Liver (tissue), 3 donors: ENCODE data around the gene CMC1.

Source experiments
- CTCF ChIP-seq: fragments of 150-350 bp; IDR thresholded peaks from 2 replicates; pipeline ENCODE4 v1.5.1; 2017; ENCODE audit warnings: improper control_type of control experiment, low read depth, low read length; ENCODE audit not compliant: missing input control
- EGR1 ChIP-seq, 2 donors: IDR thresholded peaks; 2 replicates each; pipeline ENCODE4 v1.6.1; 2016 to 2018; ENCODE audit warnings: antibody characterized with exemption in 2 of 2, low read depth in 2 of 2
- GABPA ChIP-seq, 2 donors: IDR thresholded peaks in 1 of 2; conservative IDR thresholded peaks in 1 of 2; 2 replicates each; pipeline ENCODE4 v1.6.1; 2016; ENCODE audit warnings: antibody characterized with exemption in 2 of 2, mild to moderate bottlenecking in 1 of 2, moderate library complexity in 1 of 2
- HNF4A ChIP-seq, 2 donors: conservative IDR thresholded peaks; 2 replicates each; pipeline ENCODE4 v1.6.1; 2016; ENCODE audit warnings: antibody characterized with exemption in 2 of 2, mild to moderate bottlenecking in 2 of 2
- RXRA ChIP-seq, 2 donors: IDR thresholded peaks; 2 replicates each; pipeline ENCODE4 v1.6.1; 2017 to 2018; ENCODE audit warnings: antibody characterized with exemption in 2 of 2, mild to moderate bottlenecking in 1 of 2
- TF ChIP-seq, protein P1 (sequence below): IDR thresholded peaks from 2 replicates; pipeline ENCODE4 v1.6.1; 2016; ENCODE audit warnings: antibody characterized with exemption, mild to moderate bottlenecking
- TF ChIP-seq, protein P2 (sequence below): IDR thresholded peaks from 2 replicates; pipeline ENCODE4 v1.6.1; 2016; ENCODE audit warnings: antibody characterized with exemption
- donor health status: healthy.
- donor health status: healthy.

DNA sequence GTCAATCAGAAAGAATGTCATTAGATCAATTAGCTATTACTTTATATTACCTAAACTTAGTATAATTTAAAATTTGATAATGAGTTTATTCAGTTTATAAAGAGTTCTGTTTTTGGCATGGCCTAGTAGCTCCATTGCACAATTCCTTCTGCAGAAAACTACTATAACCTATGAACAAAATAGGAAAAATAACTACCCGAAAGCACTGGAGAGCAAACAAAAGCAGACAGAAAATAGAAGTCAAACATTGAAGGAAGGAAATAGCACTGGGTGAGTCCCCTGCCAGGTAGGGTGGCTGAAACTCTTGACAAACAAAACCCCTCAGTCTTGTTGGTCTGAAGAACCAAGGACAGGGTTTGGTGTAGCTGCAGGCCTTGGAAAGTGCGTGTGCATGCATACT, 37.5 kb downstream of the CMC1 start:
- TF ChIP-seq GABPA (IDR thresholded peaks at IDR 0.05 in 1 of 2, conservative IDR thresholded peaks at IDR 0.05 in 1 of 2) (no peak), EGR1 (IDR thresholded peaks at IDR 0.05; ENCODE audit: low read depth in 2 of 2) (no peak), CTCF (no peak), HNF4A (conservative IDR thresholded peaks at IDR 0.05) (no peak), RXRA (IDR thresholded peaks at IDR 0.05) (peak in 1 of 2 donors; percentile 11)
- TF ChIP-seq, protein P1, sequence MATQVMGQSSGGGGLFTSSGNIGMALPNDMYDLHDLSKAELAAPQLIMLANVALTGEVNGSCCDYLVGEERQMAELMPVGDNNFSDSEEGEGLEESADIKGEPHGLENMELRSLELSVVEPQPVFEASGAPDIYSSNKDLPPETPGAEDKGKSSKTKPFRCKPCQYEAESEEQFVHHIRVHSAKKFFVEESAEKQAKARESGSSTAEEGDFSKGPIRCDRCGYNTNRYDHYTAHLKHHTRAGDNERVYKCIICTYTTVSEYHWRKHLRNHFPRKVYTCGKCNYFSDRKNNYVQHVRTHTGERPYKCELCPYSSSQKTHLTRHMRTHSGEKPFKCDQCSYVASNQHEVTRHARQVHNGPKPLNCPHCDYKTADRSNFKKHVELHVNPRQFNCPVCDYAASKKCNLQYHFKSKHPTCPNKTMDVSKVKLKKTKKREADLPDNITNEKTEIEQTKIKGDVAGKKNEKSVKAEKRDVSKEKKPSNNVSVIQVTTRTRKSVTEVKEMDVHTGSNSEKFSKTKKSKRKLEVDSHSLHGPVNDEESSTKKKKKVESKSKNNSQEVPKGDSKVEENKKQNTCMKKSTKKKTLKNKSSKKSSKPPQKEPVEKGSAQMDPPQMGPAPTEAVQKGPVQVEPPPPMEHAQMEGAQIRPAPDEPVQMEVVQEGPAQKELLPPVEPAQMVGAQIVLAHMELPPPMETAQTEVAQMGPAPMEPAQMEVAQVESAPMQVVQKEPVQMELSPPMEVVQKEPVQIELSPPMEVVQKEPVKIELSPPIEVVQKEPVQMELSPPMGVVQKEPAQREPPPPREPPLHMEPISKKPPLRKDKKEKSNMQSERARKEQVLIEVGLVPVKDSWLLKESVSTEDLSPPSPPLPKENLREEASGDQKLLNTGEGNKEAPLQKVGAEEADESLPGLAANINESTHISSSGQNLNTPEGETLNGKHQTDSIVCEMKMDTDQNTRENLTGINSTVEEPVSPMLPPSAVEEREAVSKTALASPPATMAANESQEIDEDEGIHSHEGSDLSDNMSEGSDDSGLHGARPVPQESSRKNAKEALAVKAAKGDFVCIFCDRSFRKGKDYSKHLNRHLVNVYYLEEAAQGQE, result peak; percentile 39
- TF ChIP-seq, protein P2, sequence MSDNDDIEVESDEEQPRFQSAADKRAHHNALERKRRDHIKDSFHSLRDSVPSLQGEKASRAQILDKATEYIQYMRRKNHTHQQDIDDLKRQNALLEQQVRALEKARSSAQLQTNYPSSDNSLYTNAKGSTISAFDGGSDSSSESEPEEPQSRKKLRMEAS, result no peak
